GM18502 (cell line): ENCODE data around the gene STEAP3.
"Not testable (repeated sequence)": the region's sequence is repeated elsewhere in the genome, so short reads cannot be mapped to it uniquely, and the experiment has no call there.

Experiments
- ATAC-seq: cut with Tn5 transposase; IDR thresholded peaks from one replicate; pipeline ENCODE4 v1.9.1; 2021; ENCODE audit warnings: mild to moderate bottlenecking; ENCODE audit not compliant: unreplicated experiment, poor library complexity

Gene STEAP3

DNA sequence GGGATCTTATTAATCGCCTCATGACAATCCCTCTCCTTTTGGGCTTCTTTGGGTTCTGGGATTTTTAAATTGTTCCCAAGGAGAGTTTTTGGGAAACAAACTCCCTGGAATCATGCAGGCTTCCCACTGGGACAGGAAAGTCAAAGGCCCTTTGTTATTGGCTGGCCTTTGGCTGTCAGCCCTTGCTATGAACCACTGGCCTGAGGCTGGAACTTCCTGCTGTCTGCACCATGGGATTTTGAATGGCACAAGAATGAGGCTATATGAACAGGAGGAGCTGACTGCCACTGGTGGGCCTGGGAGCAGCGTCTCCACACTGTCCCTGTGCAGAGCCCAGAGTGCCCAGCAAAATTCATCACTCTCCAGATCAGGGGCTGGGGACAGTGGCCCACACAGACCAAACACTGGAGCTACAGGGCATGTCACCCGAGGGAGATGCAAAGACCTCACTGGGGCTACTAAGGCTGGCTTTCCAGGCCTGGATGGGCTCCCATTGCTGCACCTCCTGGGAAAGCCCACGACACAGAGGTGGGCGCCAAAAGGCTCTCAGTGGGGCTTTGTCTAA lies 35.7 kb downstream of the STEAP3 start:
- ATAC-seq = no peak

- ATAC-seq = no peak
Measured at GRCh38 chr2:119260646-119261492, 37.2 kb downstream of the STEAP3 start.

DNA sequence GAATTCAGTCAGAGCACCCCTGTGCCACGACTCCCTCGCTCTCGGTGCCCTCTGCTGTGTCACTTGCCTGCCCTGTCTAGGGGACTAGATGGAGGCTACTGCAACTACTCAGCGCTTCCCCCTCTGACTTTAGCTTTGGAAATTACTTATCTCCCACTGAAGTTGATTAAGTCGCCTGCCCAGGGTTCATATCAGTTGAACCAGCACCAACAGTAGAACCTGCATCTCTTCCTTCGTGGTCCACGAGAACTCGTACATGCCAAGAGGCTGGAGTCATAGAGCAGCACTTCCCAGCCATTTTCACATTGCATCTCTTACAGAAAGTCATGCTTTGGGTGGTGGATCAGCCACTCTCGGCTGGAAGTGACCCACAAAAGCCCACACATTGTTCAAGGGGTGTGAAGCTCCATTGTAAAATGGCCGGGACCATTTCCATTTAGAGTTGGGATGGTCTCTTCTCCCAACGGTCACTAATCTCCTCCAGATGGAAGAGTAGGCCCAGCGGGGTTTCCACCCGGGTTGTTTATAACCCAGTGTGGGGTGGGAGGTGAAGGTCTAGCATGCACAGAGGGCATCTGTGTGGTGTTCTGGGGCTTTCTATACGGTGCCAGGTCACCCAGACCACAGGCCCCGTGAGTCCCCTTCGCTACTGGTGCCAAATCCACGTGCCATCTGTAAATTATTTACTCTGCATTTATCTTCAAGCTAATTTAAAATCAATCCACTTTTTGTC lies 38.0 kb downstream of the STEAP3 start:
- no peak for ATAC-seq

DNA sequence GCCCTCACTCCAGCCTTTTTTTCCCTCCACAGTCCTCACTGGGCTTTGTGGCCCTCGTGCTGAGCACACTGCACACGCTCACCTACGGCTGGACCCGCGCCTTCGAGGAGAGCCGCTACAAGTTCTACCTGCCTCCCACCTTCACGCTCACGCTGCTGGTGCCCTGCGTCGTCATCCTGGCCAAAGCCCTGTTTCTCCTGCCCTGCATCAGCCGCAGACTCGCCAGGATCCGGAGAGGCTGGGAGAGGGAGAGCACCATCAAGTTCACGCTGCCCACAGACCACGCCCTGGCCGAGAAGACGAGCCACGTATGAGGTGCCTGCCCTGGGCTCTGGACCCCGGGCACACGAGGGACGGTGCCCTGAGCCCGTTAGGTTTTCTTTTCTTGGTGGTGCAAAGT lies 39.4 kb downstream of the STEAP3 start:
- no peak for ATAC-seq

- no peak for ATAC-seq
Measured at GRCh38 chr2:119263656-119264055, 40.0 kb downstream of the STEAP3 start.

- peak; percentile 97 for ATAC-seq
Measured at GRCh38 chr2:119264781-119265692, 41.4 kb downstream of the STEAP3 start.

GRCh38 chr2:119265693-119266066 lies 42.0 kb downstream of the STEAP3 start:
- ATAC-seq = no peak

DNA sequence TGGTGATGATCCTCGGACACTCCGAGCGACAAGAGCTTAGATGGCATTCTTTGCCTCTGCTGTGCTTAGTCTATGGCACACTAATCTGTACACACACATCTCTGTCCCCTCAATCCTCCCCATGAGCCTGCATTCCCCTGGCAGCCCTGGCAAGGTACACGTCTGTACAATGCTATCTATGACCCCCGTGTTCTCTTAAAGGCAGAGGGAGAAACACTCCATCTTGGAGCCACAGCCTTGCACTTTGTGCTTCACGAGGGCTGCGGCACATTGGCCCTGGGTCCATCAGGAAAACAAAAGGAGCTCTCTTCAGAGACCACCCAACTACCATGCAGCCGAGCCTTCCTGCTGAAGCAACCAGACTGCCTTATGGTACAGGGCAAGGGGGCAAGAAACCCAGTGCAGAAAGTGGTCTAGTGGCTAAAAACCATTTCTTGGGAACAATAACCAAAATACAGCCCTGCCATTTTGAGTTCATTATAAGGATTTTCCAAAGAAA lies 42.5 kb downstream of the STEAP3 start:
- ATAC-seq = no peak

- ATAC-seq = no peak
Measured at GRCh38 chr2:119267604-119268003, 44.0 kb downstream of the STEAP3 start.

- ATAC-seq = no peak
Measured at GRCh38 chr2:119276864-119277263, 53.2 kb downstream of the STEAP3 start.

- ATAC-seq = not testable (repeated sequence)
Measured at GRCh38 chr2:119278385-119278784, 54.8 kb downstream of the STEAP3 start.

- no peak for ATAC-seq
Measured at GRCh38 chr2:119278946-119279345, 55.3 kb downstream of the STEAP3 start.

DNA sequence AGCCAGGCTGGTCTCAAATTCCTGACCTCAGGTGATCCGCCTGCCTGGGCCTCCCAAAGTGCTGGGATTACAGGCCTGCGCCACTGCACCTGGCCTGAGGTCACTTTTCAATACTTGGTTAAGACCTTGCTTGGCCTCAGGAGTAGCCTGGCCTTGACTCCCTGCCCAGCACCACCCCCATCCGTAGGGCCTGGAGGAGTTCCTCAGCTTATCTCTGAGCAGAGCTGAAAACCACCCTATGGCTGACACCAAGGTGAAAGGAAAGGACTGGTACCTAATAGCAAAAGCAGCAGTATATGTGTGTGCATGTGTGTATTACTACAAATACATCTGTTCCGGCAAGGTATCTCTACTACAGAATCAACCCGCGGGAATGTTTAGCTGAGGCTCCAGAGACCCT lies 56.0 kb downstream of the STEAP3 start:
- ATAC-seq = no peak

DNA sequence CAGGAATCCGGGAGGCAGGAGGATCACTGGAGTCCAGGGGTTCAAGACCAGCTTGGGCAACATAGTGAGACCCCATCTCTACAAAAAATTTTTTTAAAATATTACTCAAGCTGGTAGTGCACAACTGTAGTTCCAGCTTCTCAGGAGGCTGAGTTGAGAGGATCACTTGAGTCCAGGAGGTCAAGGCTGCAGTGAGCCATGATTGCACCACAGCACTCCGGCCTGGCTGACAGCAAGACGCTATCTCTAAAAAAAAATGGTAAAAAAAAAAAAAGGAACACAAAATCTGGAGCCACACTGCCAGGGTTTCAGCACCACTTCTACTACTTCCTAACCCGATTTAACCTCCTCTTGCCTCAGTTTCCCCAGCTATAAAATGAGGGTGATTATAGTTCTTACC lies 57.0 kb downstream of the STEAP3 start:
- ATAC-seq = no peak

GRCh38 chr2:119282146-119282995 lies 58.7 kb downstream of the STEAP3 start:
- no peak for ATAC-seq

- ATAC-seq = no peak
Measured at GRCh38 chr2:119282996-119283511, 59.4 kb downstream of the STEAP3 start.

- no peak for ATAC-seq
Measured at GRCh38 chr2:119283873-119284331, 60.3 kb downstream of the STEAP3 start.

DNA sequence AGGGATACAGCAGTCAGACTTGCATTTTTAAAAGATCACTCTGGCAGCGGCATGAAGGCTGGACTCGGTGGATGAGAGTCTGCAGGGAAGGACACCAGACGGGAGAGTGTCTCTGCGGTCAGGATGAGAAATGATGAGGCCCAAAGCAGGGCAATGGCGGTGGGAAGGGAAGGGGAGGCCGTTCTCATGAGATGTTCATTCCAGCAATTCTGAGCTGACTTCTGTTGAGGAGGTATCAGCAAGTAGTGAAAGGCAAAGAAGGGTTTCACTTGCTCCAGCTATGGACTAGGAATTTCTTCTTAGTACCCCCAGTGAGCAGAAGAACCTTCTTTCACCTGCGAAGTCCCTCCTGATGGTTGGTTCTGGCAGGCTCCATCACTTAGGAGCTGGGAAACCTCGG lies 63.0 kb downstream of the STEAP3 start:
- ATAC-seq = no peak

DNA sequence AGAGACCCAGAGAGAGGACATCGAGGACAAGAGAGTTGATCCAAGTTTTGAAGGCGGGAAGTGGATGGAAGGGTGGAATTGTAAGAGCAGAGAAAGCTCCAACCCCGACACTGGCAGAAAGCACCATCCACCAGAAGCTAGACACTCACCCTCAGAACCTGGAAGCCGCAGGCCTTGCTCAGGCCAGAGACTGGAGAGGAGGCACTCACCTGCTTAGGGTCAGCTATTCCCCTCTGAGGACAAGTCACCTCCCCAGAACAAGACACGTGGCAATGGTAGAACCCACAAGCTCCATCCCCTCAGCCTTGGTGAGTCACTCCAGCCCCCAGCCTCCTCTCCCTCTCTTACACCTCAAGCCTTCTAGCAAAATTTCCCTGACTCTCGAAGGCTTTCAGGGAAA lies 64.9 kb downstream of the STEAP3 start:
- ATAC-seq = no peak
